Stomach (tissue), 4 donors: ENCODE data around the gene RPS28.

Experiments used
- POLR2A ChIP-seq, 4 donors: fragments of 450-650 bp; IDR thresholded peaks; one replicate each; pipeline ENCODE4 v1.6.1; 2016; ENCODE audit warnings: antibody characterized with exemption in 4 of 4, control low read depth in 2 of 4, mild to moderate bottlenecking in 1 of 4, moderate library complexity in 1 of 4
- TF ChIP-seq, protein P1 (sequence below), 7 experiments: fragments of 450-650 bp in 4 of 7; fragments of 200-600 bp in 3 of 7; sonication (generic) in 3 of 7; IDR thresholded peaks; one replicate each; pipeline ENCODE4 v1.5.1; 2016 to 2019; ENCODE audit warnings: antibody characterized with exemption in 7 of 7, control low read depth in 2 of 7, mild to moderate bottlenecking in 1 of 7

DNA sequence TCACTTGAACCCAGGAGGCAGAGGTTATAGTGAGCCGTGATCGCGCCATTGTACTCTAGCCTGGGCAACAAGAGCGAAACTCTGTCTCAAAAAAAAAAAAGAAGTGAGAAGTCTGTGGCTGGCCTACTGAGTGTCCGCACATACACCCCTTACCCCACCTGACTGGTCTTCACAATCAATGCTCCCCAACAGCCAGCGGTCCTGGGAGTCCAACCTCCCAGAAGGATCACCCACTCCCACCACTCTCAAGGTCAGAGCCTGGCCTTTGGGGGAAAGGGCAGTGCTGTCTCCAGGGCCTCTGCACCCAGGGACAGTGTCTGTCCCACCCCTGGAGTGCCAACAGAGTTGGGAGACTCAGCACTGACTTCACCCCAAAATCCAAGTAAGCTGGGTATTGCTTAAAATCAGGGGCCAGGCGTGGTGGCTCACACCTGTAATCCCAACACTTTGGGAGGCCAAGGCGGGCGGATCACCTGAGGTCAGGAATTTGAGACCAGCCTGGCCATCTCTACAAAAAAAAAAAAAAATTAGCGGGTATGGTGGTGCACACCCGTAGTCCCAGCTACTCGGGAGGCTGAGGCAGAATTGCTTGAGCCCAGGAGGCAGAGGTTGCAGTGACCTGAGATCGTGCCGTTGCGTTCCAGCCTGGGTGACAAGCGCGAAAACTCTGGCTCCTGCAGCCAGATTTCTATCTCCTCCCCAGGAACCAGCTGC, 10.8 kb upstream of the RPS28 start:
- TF ChIP-seq, protein P1, sequence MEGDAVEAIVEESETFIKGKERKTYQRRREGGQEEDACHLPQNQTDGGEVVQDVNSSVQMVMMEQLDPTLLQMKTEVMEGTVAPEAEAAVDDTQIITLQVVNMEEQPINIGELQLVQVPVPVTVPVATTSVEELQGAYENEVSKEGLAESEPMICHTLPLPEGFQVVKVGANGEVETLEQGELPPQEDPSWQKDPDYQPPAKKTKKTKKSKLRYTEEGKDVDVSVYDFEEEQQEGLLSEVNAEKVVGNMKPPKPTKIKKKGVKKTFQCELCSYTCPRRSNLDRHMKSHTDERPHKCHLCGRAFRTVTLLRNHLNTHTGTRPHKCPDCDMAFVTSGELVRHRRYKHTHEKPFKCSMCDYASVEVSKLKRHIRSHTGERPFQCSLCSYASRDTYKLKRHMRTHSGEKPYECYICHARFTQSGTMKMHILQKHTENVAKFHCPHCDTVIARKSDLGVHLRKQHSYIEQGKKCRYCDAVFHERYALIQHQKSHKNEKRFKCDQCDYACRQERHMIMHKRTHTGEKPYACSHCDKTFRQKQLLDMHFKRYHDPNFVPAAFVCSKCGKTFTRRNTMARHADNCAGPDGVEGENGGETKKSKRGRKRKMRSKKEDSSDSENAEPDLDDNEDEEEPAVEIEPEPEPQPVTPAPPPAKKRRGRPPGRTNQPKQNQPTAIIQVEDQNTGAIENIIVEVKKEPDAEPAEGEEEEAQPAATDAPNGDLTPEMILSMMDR (IDR thresholded peaks at IDR 0.05), result no peak
- TF ChIP-seq POLR2A (IDR thresholded peaks at IDR 0.05), result no peak
